ENCODE results near the gene WNT8A. TPM values are rescaled to one million over a fixed set of nuclear protein-coding genes. Genes with fewer than 3 reads are reported as not detected.

WNT8A gene
- total RNA-seq, 1 experiment from 2014 or later, result not detected

DNA sequence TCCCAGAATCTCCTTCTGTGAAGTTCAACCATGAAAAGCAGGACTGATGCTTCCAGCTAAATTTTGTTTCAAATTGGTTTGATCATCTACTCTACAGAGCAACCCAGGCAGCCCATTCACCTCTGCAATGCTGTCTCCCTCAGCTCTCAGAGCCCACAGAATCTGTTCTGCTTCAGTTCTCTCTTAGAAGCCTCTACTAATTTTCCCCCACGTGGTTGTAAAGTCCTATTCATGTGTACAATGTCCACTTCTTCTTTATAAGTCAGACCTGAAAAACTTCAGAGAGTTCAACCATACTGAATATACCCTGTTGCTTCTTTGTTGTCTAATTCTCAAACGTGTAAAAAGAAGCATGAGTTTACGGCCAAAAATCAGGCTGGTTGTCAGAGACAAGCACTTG lies 29.6 kb upstream of the WNT8A start:
- no peak for TF ChIP-seq SIN3A (IDR thresholded peaks at IDR 0.05; ENCODE audit: low read depth)
- TF ChIP-seq EZH2 (IDR thresholded peaks at IDR 0.05), result no peak
- H3K9me2 ChIP-seq (ENCODE audit: insufficient read depth), result no peaks in the 10 kb centered on the region
- CTCF ChIA-PET, result interaction anchor here (1.0 kb wide), 1 partner anchor 11 kb away, joined by 3 read pairs; no protein-coding TSS in a partner anchor
- no peaks in the 10 kb centered on the region for H4K20me1 ChIP-seq (ENCODE audit: insufficient read depth)
- no peak overlapping the region for H3K4me2 ChIP-seq (ENCODE audit: low read length)
- DNase-seq (ENCODE audit: low read depth, low spot score), result no peak
- H3K4me1 ChIP-seq (ENCODE audit: control insufficient read depth in 1 of 2, insufficient read depth in 2 of 2, low read length in 2 of 2), result no peaks in the 10 kb centered on the region
- POLR2A ChIA-PET, result no interaction called here
- H2AFZ ChIP-seq (ENCODE audit: low read depth, low read length, poor library complexity, severe bottlenecking), result peak overlapping the region; percentile 32
- H3K4me3 ChIP-seq (replicated peaks in 1 of 2; ENCODE audit: low read depth in 1 of 2, low read length in 2 of 2), result no peak overlapping the region
- H3K9ac ChIP-seq (ENCODE audit: low read length), result no peak overlapping the region
- intact Hi-C loops (cut with micrococcal nuclease), result no loop called here
- H3K27me3 ChIP-seq (ENCODE audit: insufficient read depth, low read length), result no peaks in the 10 kb centered on the region
- H3K36me3 ChIP-seq (ENCODE audit: control insufficient read depth in 1 of 2, insufficient read depth in 2 of 2, low read length in 2 of 2), result no peaks in the 10 kb centered on the region
- no peak overlapping the region for H3K27ac ChIP-seq (ENCODE audit: low read depth, low read length)
- no peak for ATAC-seq
- no peaks in the 10 kb centered on the region for H3K79me2 ChIP-seq (ENCODE audit: insufficient read depth, low read length)
- H3K9me3 ChIP-seq (ENCODE audit: control insufficient read depth in 1 of 2, insufficient read depth in 1 of 2, low read depth in 1 of 2, low read length in 2 of 2), result no peaks in the 10 kb centered on the region
- RAD21 ChIA-PET (ENCODE audit: low non-redundant PET in 1 of 2, low total read pairs in 2 of 2, uncharacterized antibody in 2 of 2, unreplicated experiment in 2 of 2), result no interaction called here
- no TSS peak for BruUV-seq (replicated peaks)

DNA sequence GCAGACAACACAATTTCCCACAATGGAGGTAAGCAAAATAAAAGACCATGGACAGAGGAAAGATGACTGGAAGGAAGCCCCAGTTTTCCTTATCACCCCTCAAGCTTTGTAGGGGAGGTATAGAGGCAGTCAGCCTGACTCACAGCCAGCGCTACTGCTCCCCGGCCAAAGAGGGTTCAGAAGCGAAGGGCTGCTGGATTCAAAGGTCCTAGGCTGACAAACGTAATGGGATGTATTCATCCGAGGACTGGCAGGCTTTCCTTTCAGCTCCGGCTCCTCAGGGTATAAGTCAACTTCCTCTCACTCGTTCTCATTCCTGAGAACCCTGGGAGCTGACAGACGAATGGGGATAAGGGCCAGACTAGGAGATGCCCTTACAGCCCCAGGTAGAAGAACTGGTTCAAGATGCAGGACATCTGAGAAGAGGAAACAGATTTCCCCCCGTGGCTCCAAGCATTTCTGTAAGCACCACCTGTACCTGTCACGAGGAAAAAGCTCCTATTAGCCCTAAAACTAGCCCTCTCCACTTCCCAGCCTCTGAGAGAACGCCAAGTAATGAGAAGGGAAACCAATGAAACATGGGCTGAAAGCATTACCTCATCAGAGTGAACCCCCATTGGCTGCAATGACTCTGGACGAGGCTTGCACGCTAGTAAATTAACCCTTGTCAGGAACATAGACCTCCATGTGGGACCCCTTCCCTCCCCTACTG lies 28.8 kb upstream of the WNT8A start:
- Histone ChIP-seq H2AFZ (ENCODE audit: low read depth, low read length, poor library complexity, severe bottlenecking) (no peak overlapping the region), H3K4me1 (ENCODE audit: control insufficient read depth in 1 of 2, insufficient read depth in 2 of 2, low read length in 2 of 2) (no peaks in the 10 kb centered on the region), H3K79me2 (ENCODE audit: insufficient read depth, low read length) (no peaks in the 10 kb centered on the region), H3K4me2 (ENCODE audit: low read length) (no peak overlapping the region), H3K27ac (ENCODE audit: low read depth, low read length) (no peak overlapping the region), H3K36me3 (ENCODE audit: control insufficient read depth in 1 of 2, insufficient read depth in 2 of 2, low read length in 2 of 2) (no peaks in the 10 kb centered on the region), H3K4me3 (replicated peaks in 1 of 2; ENCODE audit: low read depth in 1 of 2, low read length in 2 of 2) (no peak overlapping the region), H3K9me3 (ENCODE audit: control insufficient read depth in 1 of 2, insufficient read depth in 1 of 2, low read depth in 1 of 2, low read length in 2 of 2) (no peaks in the 10 kb centered on the region), H3K27me3 (ENCODE audit: insufficient read depth, low read length) (no peaks in the 10 kb centered on the region), H3K9ac (ENCODE audit: low read length) (no peak overlapping the region), H3K9me2 (ENCODE audit: insufficient read depth) (no peaks in the 10 kb centered on the region), H4K20me1 (ENCODE audit: insufficient read depth) (no peaks in the 10 kb centered on the region)
- DNase-seq (ENCODE audit: low read depth, low spot score) (no peak), ATAC-seq (no peak)
- RAD21 ChIA-PET (ENCODE audit: low non-redundant PET in 1 of 2, low total read pairs in 2 of 2, uncharacterized antibody in 2 of 2, unreplicated experiment in 2 of 2), result no interaction called here
- intact Hi-C loops (cut with micrococcal nuclease), result no loop called here
- POLR2A ChIA-PET, result no interaction called here
- no TSS peak for BruUV-seq (replicated peaks)
- CTCF ChIA-PET, result no interaction called here
- no peak for TF ChIP-seq POLR2A (IDR thresholded peaks at IDR 0.05; ENCODE audit: borderline replicate concordance, extremely low read depth, insufficient read depth, insufficient read length)
- TF ChIP-seq CBX3 (IDR thresholded peaks at IDR 0.05; ENCODE audit: low read depth), result no peak
- TF ChIP-seq, protein P1, sequence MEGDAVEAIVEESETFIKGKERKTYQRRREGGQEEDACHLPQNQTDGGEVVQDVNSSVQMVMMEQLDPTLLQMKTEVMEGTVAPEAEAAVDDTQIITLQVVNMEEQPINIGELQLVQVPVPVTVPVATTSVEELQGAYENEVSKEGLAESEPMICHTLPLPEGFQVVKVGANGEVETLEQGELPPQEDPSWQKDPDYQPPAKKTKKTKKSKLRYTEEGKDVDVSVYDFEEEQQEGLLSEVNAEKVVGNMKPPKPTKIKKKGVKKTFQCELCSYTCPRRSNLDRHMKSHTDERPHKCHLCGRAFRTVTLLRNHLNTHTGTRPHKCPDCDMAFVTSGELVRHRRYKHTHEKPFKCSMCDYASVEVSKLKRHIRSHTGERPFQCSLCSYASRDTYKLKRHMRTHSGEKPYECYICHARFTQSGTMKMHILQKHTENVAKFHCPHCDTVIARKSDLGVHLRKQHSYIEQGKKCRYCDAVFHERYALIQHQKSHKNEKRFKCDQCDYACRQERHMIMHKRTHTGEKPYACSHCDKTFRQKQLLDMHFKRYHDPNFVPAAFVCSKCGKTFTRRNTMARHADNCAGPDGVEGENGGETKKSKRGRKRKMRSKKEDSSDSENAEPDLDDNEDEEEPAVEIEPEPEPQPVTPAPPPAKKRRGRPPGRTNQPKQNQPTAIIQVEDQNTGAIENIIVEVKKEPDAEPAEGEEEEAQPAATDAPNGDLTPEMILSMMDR (IDR thresholded peaks at IDR 0.05 in 2 of 3, conservative IDR thresholded peaks at IDR 0.05 in 1 of 3; ENCODE audit: borderline replicate concordance in 1 of 3, insufficient read depth in 1 of 3, low read depth in 2 of 3, low read length in 2 of 3), result no peak
- TF ChIP-seq YY1 (IDR thresholded peaks at IDR 0.05; ENCODE audit: extremely low read depth, insufficient replicate concordance, low read depth, low read length), result no peak
- TF ChIP-seq SRF (IDR thresholded peaks at IDR 0.05; ENCODE audit: low read depth), result no peak
- TF ChIP-seq ZFX (IDR thresholded peaks at IDR 0.05), result no peak
- no peak for TF ChIP-seq FOSL1 (IDR thresholded peaks at IDR 0.05; ENCODE audit: low read depth)
- TF ChIP-seq JUND (IDR thresholded peaks at IDR 0.05), result no peak
- TF ChIP-seq, protein P2, sequence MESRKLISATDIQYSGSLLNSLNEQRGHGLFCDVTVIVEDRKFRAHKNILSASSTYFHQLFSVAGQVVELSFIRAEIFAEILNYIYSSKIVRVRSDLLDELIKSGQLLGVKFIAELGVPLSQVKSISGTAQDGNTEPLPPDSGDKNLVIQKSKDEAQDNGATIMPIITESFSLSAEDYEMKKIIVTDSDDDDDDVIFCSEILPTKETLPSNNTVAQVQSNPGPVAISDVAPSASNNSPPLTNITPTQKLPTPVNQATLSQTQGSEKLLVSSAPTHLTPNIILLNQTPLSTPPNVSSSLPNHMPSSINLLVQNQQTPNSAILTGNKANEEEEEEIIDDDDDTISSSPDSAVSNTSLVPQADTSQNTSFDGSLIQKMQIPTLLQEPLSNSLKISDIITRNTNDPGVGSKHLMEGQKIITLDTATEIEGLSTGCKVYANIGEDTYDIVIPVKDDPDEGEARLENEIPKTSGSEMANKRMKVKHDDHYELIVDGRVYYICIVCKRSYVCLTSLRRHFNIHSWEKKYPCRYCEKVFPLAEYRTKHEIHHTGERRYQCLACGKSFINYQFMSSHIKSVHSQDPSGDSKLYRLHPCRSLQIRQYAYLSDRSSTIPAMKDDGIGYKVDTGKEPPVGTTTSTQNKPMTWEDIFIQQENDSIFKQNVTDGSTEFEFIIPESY (IDR thresholded peaks at IDR 0.05; ENCODE audit: extremely low read depth, insufficient replicate concordance, low read length), result no peak
- no peak for TF ChIP-seq SP1 (IDR thresholded peaks at IDR 0.05; ENCODE audit: low read depth)
- no peak for TF ChIP-seq POLR2AphosphoS5 (IDR thresholded peaks at IDR 0.05; ENCODE audit: low read depth, low read length)
- no peak for TF ChIP-seq EZH2 (IDR thresholded peaks at IDR 0.05)
- TF ChIP-seq ELF1 (IDR thresholded peaks at IDR 0.05; ENCODE audit: borderline replicate concordance, low read depth), result no peak
- TF ChIP-seq TCF7L2 (IDR thresholded peaks at IDR 0.05; ENCODE audit: borderline replicate concordance, extremely low read depth, insufficient read depth, insufficient read length), result no peak
- no peak for TF ChIP-seq EZH2phosphoT487 (IDR thresholded peaks at IDR 0.05; ENCODE audit: borderline replicate concordance)
